ENCODE data around the gene AQP5.

DNA sequence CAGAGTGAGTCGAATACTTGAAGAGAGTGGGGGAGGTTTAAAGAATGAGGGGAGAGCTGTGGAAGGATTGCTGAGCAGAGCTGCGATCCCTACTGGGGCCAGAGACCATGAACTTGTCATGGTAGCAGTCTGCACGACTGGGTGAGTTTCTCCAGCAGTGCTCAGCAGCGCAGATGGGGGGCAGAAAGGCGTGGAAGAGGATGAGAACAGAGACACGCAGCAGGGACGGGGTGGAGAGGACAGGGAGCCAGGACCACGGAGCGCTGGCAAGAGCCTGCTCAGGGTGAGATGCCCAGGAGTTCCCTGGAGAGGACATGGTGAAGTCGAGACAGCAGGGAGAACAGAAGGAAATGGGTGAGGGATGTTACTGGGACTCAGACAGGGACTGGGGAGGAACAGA, 9.0 kb downstream of the AQP5 start:
- no peak for TF ChIP-seq EZH2 (IDR thresholded peaks at IDR 0.05; ENCODE audit: insufficient read depth, poor library complexity, severe bottlenecking)
- TF ChIP-seq EZH2phosphoT487 (IDR thresholded peaks at IDR 0.05; ENCODE audit: insufficient read depth, low read depth), result no peak

Measured in GM23248 (cell line).